ENCODE results near the gene CLCN7. TPM values are rescaled to one million over a fixed set of nuclear protein-coding genes. Genes with fewer than 3 reads are reported as not detected.

Gene CLCN7
- total and polyA plus RNA-seq, 2 of the 8 experiments (the other 6 are each of a cell fraction or from before 2014, with no cell fraction given) = 38.6 to 81.5 TPM

DNA sequence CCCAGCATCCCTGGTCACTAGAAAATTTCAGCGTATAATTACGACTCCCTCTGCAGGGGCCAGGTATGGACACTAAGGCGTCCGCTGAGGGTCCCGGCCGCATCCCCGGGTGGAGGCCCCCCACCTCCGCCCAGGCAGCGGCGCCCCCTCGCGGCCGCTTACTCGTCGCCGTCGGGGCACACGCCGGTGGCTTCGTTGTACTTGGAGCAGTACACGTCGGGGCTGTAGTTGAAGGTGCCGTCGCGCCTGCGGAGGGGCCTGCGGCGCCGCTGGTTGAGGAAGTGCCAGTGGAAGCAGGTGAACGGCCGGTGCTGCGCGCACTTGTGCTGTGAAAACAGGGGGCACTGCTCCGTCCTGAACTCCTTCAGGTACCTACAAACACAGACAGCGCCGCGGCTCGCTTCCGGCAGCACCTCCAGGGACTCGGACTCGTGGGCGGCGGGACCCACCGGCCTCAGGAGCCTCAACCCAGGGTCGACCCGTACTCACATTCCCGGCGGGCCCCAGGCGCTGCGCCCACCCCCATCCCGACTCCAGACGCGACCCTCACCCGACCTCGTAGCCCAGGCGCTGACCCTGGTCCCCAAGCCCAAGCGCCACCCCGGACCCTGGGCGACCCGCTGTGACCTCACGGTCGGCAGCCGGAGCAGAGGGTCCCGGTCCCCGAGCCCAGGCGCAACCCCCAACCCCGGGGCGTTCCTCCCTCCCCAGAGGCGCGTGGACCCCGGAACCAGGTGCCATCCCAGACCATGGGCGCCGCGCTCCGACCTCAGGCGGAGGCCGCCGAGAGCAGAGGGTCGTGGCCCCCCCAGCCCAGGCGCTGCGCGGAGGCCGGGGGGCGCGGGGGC lies 60.9 kb downstream of the CLCN7 start (continued):
- TF ChIP-seq, protein P1, sequence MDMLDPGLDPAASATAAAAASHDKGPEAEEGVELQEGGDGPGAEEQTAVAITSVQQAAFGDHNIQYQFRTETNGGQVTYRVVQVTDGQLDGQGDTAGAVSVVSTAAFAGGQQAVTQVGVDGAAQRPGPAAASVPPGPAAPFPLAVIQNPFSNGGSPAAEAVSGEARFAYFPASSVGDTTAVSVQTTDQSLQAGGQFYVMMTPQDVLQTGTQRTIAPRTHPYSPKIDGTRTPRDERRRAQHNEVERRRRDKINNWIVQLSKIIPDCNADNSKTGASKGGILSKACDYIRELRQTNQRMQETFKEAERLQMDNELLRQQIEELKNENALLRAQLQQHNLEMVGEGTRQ (IDR thresholded peaks at IDR 0.05; ENCODE audit: low read length) = 0 out of 2 replicates have a peak, but pooled peaks have one; percentile 5
- TF ChIP-seq, protein P2, sequence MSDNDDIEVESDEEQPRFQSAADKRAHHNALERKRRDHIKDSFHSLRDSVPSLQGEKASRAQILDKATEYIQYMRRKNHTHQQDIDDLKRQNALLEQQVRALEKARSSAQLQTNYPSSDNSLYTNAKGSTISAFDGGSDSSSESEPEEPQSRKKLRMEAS (IDR thresholded peaks at IDR 0.05) = 0 out of 2 replicates have a peak, but pooled peaks have one; percentile 45
- TF ChIP-seq CEBPB (IDR thresholded peaks at IDR 0.05; ENCODE audit: low read depth, low read length) (no peak), SP4 (IDR thresholded peaks at IDR 0.05; ENCODE audit: low read length) (0 out of 2 replicates have a peak, but pooled peaks have one; percentile 2), EP300 (IDR thresholded peaks at IDR 0.05; ENCODE audit: borderline replicate concordance in 1 of 2, low read depth in 2 of 2, low read length in 2 of 2) (0 out of 3 replicates have a peak, but pooled peaks of 1 of the 2 experiments have one; percentile 24), RFX5 (IDR thresholded peaks at IDR 0.05; ENCODE audit: borderline replicate concordance, low read depth, low read length) (no peak), RAD21 (IDR thresholded peaks at IDR 0.05 in 1 of 2, conservative IDR thresholded peaks at IDR 0.05 in 1 of 2; ENCODE audit: low read depth in 2 of 2, low read length in 2 of 2) (peak; percentile 54 to 68), PHF8 (conservative IDR thresholded peaks at IDR 0.05; ENCODE audit: low read depth, low read length) (peak; percentile 44; the same call in 1 of the 2 replicates), SP2 (IDR thresholded peaks at IDR 0.05; ENCODE audit: low read length) (no peak), SUZ12 (IDR thresholded peaks at IDR 0.05; ENCODE audit: low read length) (no peak), KDM4A (IDR thresholded peaks at IDR 0.05; ENCODE audit: low read depth, low read length, severe bottlenecking) (peak; percentile 61), HDAC2 (IDR thresholded peaks at IDR 0.05; ENCODE audit: borderline replicate concordance in 1 of 2, low read depth in 2 of 2, low read length in 2 of 2) (0 out of 4 replicates have a peak, but pooled peaks of 1 of the 2 experiments have one; percentile 24), SIN3A (conservative IDR thresholded peaks at IDR 0.05 in 1 of 2, IDR thresholded peaks at IDR 0.05 in 1 of 2; ENCODE audit: low read depth in 1 of 2, low read length in 2 of 2) (peak in 1 of 2 experiments; percentile 38; a peak in 1 of 4 replicates), GABPA (IDR thresholded peaks at IDR 0.05; ENCODE audit: borderline replicate concordance, insufficient read depth, low read length) (peak; percentile 54; the same call in 1 of the 2 replicates), MAFK (IDR thresholded peaks at IDR 0.05; ENCODE audit: low read depth, low read length) (no peak), POLR2A (IDR thresholded peaks at IDR 0.05; ENCODE audit: control extremely low read depth in 1 of 2, low read depth in 2 of 2, low read length in 2 of 2) (no peak), CBX5 (IDR thresholded peaks at IDR 0.05; ENCODE audit: low read depth, low read length) (no peak), KDM1A (IDR thresholded peaks at IDR 0.05; ENCODE audit: borderline replicate concordance, low read length) (peak; percentile 78; the same call in 1 of the 2 replicates), SIRT6 (IDR thresholded peaks at IDR 0.05; ENCODE audit: low read length) (no peak)
- TF ChIP-seq, protein P3, sequence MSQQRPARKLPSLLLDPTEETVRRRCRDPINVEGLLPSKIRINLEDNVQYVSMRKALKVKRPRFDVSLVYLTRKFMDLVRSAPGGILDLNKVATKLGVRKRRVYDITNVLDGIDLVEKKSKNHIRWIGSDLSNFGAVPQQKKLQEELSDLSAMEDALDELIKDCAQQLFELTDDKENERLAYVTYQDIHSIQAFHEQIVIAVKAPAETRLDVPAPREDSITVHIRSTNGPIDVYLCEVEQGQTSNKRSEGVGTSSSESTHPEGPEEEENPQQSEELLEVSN (IDR thresholded peaks at IDR 0.05) = peak; percentile 47; the same call in 1 of the 2 replicates
